Measurements from ENCODE around the gene ARL15. TPM values are rescaled to one million over a fixed set of nuclear protein-coding genes. Genes with fewer than 3 reads are reported as not detected.

The ARL15 gene
- total and polyA plus RNA-seq, 2 of the 8 experiments (the other 6 are each of a cell fraction or from before 2014, with no cell fraction given): 9.9 to 21.2 TPM

DNA sequence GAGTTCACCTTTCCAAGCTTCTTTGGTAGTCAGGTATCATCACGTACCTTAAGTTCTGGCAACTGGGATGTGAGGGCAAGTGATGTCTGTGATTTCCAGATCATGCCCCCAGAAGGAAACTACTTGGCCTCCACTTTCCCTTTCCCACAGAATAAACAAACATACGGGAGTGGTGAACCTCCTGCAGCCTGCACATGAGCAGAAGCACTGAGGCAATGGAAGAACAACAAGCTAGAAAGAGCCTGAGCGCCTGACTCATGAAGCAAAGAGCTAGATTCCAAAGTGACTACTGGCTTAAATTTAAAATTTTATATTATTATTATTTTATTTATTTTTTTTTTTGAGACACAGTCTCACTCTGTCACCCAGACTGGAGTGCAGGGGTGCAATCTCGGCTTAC lies 35.0 kb downstream of the ARL15 start:
- no peaks in the 10 kb centered on the region for H3K9me3 ChIP-seq (ENCODE audit: insufficient read depth in 2 of 2, low read depth in 1 of 2, low read length in 1 of 2)
- WGBS, 2 experiments (ENCODE audit: extremely low coverage in 1 of 2, insufficient coverage in 1 of 2, insufficient read length in 1 of 2, insufficient replicate concordance in 2 of 2, low coverage in 1 of 2, low lambda C conversion rate in 2 of 2, missing lambda C conversion rate in 1 of 2): 90% methylated on average over 4 of the region's 4 CpGs; no CpG with 5 or more reads in 1 of the 2 experiments
- no peak overlapping the region for H3K4me2 ChIP-seq (ENCODE audit: insufficient read depth in 1 of 2, low read depth in 2 of 2, low read length in 2 of 2)
- H3K18ac ChIP-seq (ENCODE audit: extremely low read depth, low read length): no peak overlapping the region
- peaks cover 0 to 2% of the 10 kb centered on the region in 2 experiments for H4K20me1 ChIP-seq (replicated peaks in 1 of 2; ENCODE audit: control insufficient read depth in 1 of 2, insufficient read depth in 2 of 2, low read length in 2 of 2)
- no peak overlapping the region for H4K91ac ChIP-seq (replicated peaks; ENCODE audit: insufficient read length, low read length)
- H3K9ac ChIP-seq (replicated peaks in 1 of 4; ENCODE audit: extremely low read depth in 1 of 4, low read depth in 3 of 4, low read length in 3 of 4): no peak overlapping the region
- no peak overlapping the region for H2BK15ac ChIP-seq (ENCODE audit: low read length)
- TF ChIP-seq SUZ12 (IDR thresholded peaks at IDR 0.05; ENCODE audit: low read length): no peak
- H2BK5ac ChIP-seq (ENCODE audit: low read depth, low read length): no peak overlapping the region
- FAIRE-seq (no peak), DNase-seq (ENCODE audit: low read depth in 1 of 2, low spot score in 2 of 2) (no peak)
- H4K8ac ChIP-seq (ENCODE audit: extremely low read depth, insufficient read depth, low read length): no peak overlapping the region
- no peaks in the 10 kb centered on the region for H3K23me2 ChIP-seq (ENCODE audit: low read depth, low read length)
- H3K36me3 ChIP-seq (ENCODE audit: control insufficient read depth in 2 of 4, insufficient read depth in 4 of 4, low read length in 3 of 4): no peaks in the 10 kb centered on the region
- peaks cover 5% of the 10 kb centered on the region for H3K79me1 ChIP-seq (ENCODE audit: low read depth, low read length)
- ChIA-PET POLR2A (ENCODE audit: partially characterized antibody) (interaction anchor here (1.6 kb wide), 1 partner anchor 35 kb away, joined by 6 read pairs; the partner anchor contains the start of gene ARL15), CTCF (ENCODE audit: partially characterized antibody) (interaction anchor here (0.7 to 1.2 kb wide), 2 partner anchors 15 to 32 kb away, joined by 3 to 4 read pairs; no protein-coding TSS in a partner anchor)
- H2AK5ac ChIP-seq (ENCODE audit: low read depth, low read length): no peak overlapping the region; the same call in 1 of the 2 replicates
- no peak overlapping the region for H2BK120ac ChIP-seq (replicated peaks; ENCODE audit: low read depth, low read length)
- H3K4me1 ChIP-seq (replicated peaks in 1 of 4; ENCODE audit: control insufficient read depth in 3 of 4, insufficient read depth in 4 of 4, low read length in 3 of 4): peaks cover 0 to 4% (median 3%) of the 10 kb centered on the region in 4 experiments; a peak in 4 of 7 replicates
- no peak overlapping the region for H3K14ac ChIP-seq (ENCODE audit: insufficient read length)
- no peaks in the 10 kb centered on the region for H3K27me3 ChIP-seq (replicated peaks in 1 of 4; ENCODE audit: control insufficient read depth in 3 of 4, extremely low read depth in 1 of 4, insufficient read depth in 3 of 4, low read length in 3 of 4)
- H3K56ac ChIP-seq (replicated peaks; ENCODE audit: insufficient read length, low read depth, low read length): no peak overlapping the region
- no peak overlapping the region for H3K4me3 ChIP-seq (ENCODE audit: extremely low read depth in 1 of 4, insufficient read depth in 2 of 4, low read depth in 3 of 4, low read length in 4 of 4)
- H2BK20ac ChIP-seq (ENCODE audit: low read length): no peak overlapping the region
- no peak overlapping the region for H3K27ac ChIP-seq (ENCODE audit: low read depth, low read length)
- no peak overlapping the region for H2AFZ ChIP-seq (ENCODE audit: low read length)
- no peak overlapping the region for H4K5ac ChIP-seq (ENCODE audit: insufficient read length, low read depth, low read length)
- H3K79me2 ChIP-seq (ENCODE audit: control insufficient read depth in 1 of 2, insufficient read depth in 2 of 2, low read length in 2 of 2): peaks cover 0 to 8% of the 10 kb centered on the region in 2 experiments; a peak in 3 of 4 replicates
- no peak overlapping the region for H3K23ac ChIP-seq (ENCODE audit: insufficient read length)
- no peak overlapping the region for H2BK12ac ChIP-seq (ENCODE audit: low read depth, low read length)
- H3K4ac ChIP-seq (replicated peaks; ENCODE audit: insufficient read length, low read depth, low read length): no peak overlapping the region

Data from H1 (cell line).